Measurements from ENCODE around the gene VRK1.

The VRK1 gene

GRCh38 chr14:96888593-96888992 is 91.4 kb downstream of the VRK1 start:
- no peak for DNase-seq

GRCh38 chr14:96889091-96889490 is 91.9 kb downstream of the VRK1 start:
- DNase-seq, result no peak

GRCh38 chr14:96893966-96894622 is 96.9 kb downstream of the VRK1 start:
- DNase-seq, result no peak

GRCh38 chr14:96894966-96895365 is 97.8 kb downstream of the VRK1 start:
- DNase-seq, result no peak

- no peak for DNase-seq
Observed at GRCh38 chr14:96895658-96896271, 98.6 kb downstream of the VRK1 start.

- DNase-seq, result no peak
Observed at GRCh38 chr14:96897184-96897583, 100.0 kb downstream of the VRK1 start.

- DNase-seq, result no peak
Observed at GRCh38 chr14:96901227-96901626, 104.0 kb downstream of the VRK1 start.

- no peak for DNase-seq
Observed at GRCh38 chr14:96902004-96902403, 104.8 kb downstream of the VRK1 start.

GRCh38 chr14:96903444-96904023 is 106.4 kb downstream of the VRK1 start:
- DNase-seq, result no peak

GRCh38 chr14:96904201-96904600 is 107.0 kb downstream of the VRK1 start:
- no peak for DNase-seq

- no peak for DNase-seq
Observed at GRCh38 chr14:96905065-96905464, 107.9 kb downstream of the VRK1 start.

GRCh38 chr14:96905825-96906224 is 108.6 kb downstream of the VRK1 start:
- no peak for DNase-seq

- no peak for DNase-seq
Observed at GRCh38 chr14:96906434-96906833, 109.3 kb downstream of the VRK1 start.

GRCh38 chr14:96909841-96910364 is 112.7 kb downstream of the VRK1 start:
- no peak for DNase-seq

- peak; percentile 6 for DNase-seq
Observed at GRCh38 chr14:96911499-96912149, 114.4 kb downstream of the VRK1 start.

- DNase-seq, result no peak
Observed at GRCh38 chr14:96914571-96915128, 117.5 kb downstream of the VRK1 start.

GRCh38 chr14:96915478-96915877 is 118.3 kb downstream of the VRK1 start:
- no peak for DNase-seq

GRCh38 chr14:96916751-96917150 is 119.6 kb downstream of the VRK1 start:
- DNase-seq, result no peak

- no peak for DNase-seq
Observed at GRCh38 chr14:96917442-96917963, 120.3 kb downstream of the VRK1 start.

GRCh38 chr14:96920023-96920422 is 122.8 kb downstream of the VRK1 start:
- no peak for DNase-seq

GRCh38 chr14:96920820-96921219 is 123.6 kb downstream of the VRK1 start:
- DNase-seq, result no peak

GRCh38 chr14:96922986-96923385 is 125.8 kb downstream of the VRK1 start:
- no peak for DNase-seq

GRCh38 chr14:96925422-96925821 is 128.2 kb downstream of the VRK1 start:
- DNase-seq, result no peak
